NCI-H2196 treated with DMSO at 0.1 percent for 48 hours (cell line): ENCODE measurements around the gene TTC7B.

Source experiments
- DNase-seq: peaks from one replicate; lab custom pipeline; 2025; ENCODE audit not compliant: unreplicated experiment; lab: John Stamatoyannopoulos, UW

The TTC7B gene

DNA sequence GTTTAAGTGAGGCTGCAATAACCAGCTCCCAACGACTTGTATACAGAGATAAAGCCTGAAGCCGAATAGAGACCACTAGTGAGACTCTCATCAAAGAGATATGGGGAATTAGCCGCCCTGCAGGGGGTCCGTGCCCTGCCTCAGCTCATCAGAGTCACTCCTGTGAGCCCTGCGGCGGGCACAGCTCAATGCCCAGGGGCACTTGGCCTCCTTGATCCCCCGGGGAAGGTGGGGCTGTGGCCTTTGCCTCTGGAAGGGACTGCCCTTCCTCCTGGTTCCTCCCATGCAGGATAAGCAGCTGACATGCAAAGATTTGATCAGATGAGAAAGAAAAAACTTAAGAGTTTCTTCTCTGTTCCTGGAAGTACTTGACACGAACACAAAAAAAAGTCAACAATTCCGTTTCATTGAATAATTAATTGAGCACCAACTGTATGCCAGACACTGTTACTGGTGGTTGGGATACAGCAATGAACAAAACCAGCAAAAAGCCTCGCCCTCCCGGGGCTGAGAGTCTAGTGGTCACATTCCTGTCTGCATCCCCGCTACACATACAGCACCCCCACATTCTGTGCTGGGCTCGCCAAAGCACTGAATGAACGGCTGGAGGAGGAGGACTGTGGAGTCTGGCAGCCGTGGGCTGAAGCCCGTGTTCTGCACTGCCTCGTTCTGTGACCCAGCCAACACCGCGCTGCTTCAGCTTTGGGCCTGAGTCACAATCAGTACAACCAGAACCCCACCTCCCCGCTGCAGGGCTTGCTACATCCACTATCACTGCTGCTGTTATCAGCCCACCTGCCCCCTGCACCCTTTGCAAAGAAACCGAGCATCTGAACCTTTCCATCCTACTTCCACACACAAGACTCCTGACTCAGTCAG lies 10.3 kb downstream of the TTC7B start:
- DNase-seq = no peak

DNA sequence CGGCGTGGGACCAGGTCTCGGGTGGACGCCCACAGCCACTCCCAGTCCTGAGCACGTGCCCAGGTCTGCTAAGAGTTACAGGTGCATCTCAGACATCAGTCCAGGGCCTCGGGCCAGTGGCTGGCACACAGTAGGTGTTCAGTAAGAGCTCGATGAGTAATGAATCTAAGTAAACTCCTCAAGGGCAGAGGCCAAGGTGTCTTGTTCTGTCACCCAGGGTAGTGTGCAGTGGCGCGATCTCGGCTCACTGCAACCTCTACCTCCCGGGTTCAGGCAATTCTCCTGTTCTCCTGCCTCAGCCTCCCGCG lies 11.2 kb downstream of the TTC7B start:
- no peak for DNase-seq

DNA sequence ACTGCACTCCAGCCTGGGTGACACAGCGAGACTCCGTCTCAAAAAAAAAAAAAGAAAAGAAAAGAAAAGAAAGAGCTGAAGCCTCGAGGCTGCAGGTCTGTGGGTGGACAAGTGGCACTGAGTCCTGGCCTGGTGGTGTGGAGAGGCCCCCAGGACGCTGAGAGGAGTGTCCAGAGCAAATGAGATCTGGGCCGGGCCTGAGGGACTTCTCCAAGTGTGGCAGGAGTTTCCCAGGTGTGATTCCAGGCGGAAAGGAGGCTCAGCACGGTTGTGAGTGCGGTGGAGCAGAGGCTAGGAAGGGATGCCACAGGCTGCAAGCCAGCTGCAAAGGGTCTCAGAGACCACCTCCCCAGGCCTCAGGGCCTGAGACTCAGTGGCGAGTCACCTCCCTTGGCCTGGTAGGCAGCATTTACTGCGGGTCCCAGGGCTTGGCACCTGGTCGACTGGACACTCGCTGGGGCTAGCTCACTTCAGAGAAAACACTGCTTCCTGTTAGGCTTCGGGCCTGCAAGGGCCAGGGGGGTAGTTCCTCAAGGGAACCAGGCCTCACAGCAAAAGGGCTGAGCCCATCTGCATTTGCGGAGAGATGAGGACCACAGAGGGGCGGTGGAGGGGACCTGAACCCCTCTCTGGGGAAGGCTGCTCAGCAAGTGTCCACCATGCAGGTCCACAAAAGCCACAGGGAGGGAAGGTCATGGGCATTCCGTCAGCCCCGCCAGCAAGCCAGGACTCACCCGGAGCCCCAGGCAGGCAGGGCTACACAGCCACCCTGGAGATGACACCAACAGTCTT lies 11.7 kb downstream of the TTC7B start:
- DNase-seq = no peak

DNA sequence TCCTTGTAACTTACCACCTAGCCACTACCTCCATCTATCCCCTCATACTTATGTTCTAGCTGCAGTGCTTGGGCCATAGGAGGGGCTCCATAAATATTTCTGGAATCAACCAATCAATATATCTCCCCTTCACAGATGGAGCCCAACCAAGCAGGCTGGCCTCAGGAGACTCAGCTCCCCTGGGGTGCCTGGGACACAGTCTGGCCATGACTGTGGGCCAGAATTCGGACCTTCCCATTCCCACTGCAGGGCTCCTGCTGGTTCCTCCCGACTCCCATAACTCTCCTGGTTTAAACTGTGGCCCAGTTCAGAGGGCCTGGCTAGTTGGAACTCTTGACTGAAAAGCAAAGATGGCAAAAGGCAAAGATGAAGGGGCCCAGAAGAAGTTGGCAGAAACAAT lies 13.0 kb downstream of the TTC7B start:
- DNase-seq = no peak

DNA sequence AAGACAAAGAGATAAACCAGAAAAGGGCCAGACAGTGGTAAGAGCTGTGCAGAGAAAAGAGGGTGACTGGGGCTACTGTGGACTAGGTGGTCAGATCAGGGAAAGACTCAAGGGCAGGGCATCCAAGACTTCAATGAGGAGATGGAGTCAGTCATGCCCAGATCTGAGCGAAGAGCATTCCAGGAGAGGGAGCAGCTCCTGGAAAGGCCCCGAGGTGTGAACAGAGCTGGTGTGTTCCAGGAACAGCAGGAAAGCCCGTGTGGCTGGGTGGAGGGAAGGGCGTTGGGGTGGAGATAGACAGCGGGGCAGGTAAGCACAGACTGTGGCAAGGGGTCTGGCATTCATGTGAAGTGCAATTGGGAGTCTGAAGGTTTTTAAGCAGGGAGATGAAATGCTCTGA lies 16.8 kb downstream of the TTC7B start:
- DNase-seq = no peak

DNA sequence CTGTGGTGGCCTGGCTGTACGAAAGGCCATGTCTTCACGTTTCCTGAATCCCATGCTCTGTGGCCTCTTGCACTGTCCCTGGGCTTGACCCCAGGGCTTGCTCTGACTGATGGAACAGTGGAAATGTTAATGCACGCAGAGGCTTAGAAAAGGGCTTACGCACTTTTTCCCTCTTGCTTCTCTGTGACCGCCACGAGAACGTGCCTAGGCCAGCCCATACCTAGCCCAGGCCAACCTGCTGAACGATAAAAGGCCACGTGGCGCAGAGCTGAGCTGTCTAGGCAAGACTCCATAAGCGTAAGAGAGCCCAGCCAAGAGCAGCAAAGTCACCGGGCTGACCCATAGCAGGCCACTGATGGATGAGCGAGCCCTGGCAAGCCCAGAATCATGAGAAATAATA lies 18.3 kb downstream of the TTC7B start:
- DNase-seq = no peak

DNA sequence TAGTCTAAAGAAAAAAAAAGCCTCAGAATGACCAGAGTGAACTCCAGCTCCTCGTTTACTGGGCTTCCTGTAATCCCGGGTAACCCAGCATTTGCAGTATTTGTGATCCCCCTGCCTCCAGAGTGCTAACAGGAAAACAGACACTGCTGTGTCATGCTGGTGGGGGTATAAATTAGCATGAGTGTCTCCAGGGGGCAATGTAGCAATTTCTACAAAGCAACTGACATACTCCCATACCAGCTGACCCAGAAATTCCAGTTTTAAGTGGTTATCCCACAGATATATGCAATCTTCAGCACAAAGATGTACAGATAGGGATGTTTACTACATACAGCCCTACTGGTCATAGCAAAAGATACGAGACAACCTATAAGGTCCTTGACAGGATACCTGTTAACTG lies 18.8 kb downstream of the TTC7B start:
- DNase-seq = no peak

DNA sequence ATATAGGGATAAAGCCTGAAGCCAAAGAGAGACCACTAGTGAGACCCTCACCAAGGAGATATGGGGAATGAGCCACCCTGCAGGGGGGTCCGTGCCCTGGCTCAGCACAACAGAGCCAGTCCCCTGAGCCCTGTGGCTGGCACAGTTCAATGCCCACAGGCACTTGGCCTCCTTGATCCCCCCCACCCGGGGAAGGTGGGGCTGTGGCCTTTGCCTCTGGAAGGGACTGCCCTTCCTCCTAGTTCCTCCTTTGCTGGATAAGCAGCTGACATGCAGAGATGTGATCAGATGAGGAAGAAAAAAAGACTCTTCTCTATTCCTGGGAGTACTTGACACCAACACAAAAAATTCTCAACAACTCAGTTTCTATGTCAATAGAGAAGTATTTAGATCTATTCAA lies 19.9 kb downstream of the TTC7B start:
- DNase-seq = no peak

DNA sequence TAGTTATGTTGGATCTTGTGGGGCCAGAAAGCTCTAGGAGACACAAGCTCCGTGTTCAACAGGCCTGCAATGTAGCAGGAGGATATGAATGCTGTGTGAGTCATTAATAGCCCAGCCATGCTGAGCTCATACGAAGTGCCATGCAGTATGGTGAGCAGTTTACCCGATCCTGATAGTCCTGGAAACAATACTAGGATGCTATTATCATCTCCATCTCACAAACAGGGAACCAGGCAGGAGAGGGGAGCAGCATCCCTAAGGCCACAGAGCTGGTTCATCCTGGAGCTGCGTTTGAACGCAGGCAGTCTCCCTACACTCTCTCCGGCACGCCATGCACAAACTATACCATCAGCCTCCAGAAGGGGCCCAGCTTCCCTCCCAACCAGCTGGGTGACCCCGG lies 20.5 kb downstream of the TTC7B start:
- no peak for DNase-seq

DNA sequence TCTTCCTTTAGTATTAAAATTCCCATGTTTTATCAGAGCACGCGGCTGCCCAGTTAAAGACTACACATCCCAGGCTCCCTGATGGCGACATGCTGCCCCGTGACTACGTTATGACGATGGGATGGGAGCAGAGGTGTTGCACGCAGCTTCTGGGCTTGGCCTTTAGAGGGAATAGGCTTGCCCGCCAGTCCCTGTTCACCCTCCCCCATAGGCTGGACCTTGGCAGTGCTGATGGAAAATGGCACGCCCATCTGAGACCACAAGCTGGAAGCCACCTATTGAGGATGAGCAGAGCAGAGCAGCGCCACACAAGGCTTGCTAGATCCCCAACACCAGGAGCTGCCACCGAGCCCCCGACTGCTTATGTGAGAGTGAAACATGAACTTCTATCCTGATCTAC lies 24.7 kb downstream of the TTC7B start:
- no peak for DNase-seq

DNA sequence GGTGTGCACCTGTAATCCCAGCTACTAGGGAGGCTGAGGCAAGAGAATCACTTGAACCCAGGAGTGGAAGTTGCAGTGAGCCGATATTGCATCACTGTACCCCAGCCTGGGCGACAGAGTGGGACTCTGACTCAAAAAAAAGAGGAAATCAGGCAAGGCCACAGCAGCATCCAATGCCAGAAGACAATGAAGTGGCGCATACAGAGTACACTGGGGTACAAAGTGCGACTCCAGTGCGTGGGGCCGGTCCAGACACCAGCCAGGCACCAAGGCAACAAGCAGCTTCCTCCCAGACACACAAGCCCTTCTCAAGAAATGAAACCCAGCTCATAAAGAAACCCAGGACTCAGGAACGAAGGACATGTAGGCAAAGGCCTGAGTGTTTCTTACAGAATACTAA lies 28.2 kb downstream of the TTC7B start:
- no peak for DNase-seq

DNA sequence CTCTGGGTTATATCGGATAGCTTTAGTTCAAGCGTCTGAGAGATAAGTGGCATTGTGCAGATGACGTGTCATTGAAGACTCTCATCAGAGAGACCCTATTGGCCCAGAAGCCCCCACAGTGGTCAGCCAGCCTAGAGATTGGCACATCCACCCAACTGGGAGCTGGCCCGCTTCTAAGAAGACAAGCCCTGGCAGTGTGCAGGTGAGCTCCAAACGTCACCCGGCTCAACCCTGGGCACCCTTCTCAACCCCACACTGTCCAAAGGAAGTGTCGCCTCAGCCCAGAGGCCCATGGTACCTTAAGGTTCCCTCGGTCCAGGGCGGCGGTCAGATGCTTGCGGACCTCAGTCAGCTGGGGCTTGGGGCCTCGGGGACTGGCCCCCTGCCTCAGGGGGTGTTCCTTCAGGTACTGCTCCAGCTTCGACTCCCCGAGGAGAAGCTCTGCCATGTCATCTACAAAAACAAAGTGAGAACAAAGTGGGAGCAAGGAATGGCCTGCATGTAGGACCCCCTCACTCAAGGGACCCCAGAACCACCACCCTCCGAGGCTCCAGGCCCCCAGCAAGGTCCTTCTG lies 30.3 kb downstream of the TTC7B start:
- no peak for DNase-seq

DNA sequence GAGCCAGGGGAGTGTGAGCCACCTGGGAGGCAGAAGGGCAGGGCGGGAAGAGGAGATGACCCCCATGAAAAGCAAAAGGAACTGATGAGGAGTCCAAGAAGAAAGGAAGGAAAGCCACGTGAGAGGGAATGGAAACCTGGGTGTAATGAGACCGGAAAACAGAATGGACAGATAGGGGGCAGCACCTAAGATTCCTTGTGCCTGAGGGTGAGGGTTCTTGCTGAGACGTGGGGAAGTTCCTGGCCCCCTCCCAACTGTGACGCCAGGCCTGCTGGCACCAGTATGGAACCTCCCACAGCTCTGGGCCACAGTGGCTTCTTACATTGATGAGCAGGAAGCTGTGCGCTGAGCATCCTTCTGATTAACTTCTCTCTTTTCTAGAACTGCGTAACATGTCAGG lies 30.8 kb downstream of the TTC7B start:
- no peak for DNase-seq

DNA sequence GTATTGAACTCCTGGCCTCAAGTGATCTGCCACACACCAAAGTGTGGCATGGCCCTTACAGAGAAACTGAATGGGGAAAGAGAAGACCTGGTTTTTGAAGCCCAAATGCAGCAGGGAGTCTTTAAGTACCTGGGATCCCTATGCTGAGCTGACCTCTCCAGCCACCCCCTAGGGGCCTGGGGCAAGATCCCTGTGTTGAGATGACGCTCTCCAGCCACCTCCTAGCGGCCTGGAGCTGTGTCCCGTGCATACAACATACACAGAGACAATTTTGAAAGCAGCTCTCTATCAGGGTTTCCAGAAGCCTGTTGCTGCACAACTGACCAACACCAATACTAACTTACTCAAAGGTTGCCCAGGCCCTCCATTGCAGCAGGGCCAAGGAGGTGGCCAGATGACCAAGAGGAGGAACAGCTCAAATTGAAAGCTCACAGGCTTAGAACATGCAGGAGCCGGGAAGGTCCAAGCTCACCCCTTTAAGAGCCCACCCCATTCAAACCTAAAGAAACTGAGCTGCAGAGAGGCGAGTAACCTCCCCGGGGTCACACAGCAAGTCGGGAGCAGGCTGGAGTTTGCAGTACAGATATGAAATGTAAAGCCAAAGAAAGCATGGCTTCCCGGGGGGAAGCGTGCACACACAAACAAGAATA lies 31.5 kb downstream of the TTC7B start:
- DNase-seq = no peak

DNA sequence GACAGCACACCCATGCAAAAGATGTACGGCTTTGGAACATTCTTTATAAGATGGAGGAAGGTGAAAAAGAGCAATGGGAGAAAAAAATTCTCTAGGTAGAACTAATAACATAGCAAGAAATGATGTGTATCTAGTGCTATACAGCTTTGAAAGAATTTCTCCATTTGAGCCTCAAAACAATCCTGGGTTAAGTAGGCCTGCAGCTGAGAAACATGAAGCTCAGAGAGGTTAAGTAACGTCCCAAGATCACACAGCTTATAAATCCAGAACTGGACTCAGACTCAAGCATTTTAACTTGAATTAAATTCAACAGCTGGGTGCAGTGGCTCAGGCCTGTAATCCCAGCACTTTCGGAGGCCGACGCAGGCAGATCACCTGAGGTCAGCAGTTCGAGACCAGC lies 32.9 kb downstream of the TTC7B start:
- no peak for DNase-seq

DNA sequence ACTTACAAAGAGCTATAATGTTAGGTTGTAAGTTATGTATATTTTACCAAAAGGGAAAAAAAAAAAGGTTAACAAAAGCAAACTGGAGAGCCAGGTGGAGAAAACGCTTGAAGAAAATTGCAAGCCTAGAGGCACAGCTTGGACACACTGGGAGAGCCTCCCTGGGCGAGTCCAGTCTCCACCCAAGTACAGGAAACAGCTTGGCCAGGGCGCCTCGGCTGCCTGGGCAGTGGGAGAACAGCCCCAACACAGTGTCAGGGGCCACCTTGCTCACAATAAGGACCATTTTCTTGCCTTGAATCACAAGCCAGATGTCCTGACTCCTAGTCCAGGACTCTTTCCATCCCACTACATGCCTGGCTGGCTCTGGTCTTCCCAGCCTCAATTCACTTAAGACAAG lies 33.3 kb downstream of the TTC7B start:
- DNase-seq = no peak

DNA sequence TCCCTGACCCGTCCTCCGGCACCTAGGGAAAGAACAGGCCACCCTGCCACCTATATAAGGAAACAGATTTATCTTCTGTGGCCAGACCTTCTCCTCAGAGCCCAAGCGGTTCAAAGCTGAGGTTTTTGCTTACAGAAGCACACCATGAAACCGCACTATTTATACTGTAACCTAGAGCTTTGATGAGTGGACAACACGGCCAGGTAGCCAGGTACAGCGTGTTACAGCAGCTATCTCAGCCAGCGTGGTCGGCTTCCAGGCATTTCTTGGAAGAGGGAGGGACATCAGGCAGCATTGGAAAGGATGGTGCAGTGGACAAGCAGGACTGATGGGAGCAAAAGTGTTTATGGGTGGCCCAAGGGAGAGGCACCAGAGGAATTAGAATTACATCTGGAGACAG lies 34.4 kb downstream of the TTC7B start:
- no peak for DNase-seq

DNA sequence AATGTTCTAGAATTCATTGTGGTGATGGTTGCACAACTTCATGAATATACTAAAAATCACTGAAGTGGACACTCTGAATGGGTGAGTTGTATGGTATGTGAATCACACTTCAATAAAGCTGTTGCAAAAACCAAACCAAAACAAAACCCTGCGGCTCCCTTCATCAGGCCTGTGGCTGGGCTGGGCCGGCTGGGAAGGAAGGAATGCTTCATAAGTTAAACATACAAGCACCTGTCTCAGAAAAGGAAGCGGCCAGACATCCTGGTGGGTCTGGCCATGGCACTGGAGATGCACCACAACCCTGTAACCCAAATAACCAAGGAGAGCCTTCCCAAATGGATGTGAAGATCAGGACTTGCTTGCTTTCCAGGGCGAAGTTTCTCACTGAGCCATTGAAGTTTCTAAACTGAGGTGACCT lies 34.9 kb downstream of the TTC7B start:
- no peak for DNase-seq

DNA sequence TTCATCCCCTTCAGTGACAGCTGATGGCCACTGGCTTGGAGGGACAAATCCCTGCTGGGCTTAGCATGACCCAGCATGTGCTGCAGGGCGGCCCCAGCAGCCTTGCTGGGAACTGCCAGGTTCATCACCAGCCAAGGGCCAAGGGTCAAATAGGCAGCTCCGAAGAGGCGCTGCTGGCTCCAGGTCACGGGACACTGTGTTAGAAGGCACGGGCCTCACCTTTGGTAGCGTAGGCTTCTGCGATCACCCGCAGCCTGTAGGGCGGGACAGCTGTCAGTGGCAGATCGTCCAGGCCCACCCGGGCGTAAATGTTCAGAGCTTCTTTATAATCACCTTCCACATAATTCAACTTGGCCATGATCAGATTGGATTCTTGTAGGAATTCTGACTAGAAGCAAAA lies 35.7 kb downstream of the TTC7B start:
- no peak for DNase-seq

DNA sequence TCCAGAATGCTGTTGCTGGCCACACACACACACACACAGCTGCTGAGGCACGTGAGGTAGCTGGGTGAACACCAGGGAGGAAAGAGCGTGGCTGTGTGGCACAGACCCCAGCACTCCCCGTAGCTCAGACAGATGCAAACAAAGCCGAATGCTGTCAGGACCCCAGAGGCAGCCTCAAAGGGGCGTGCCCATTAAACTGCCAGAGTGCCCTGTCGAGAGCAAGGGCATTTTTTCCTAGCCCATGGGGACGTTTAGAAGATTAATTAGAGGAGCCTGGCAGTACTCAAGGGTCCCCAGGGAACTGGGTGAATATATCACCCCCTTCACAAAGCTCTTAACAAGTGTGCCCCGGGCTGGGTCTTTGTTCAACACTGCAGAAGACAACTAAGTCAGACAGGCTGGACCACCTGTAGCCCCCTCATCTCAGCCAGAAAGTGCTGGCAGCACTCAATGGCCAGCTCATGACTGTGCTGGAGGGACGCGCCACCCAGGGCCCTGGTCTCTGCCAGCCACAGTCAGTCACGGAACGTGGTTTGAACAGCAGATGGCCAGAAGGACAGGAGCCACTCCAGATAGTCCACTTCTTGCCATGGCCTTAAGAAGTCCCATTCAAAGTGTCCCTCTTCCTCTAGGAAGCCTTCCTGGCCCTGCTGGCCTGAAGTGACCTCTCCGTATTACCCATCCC lies 37.5 kb downstream of the TTC7B start:
- DNase-seq = no peak

DNA sequence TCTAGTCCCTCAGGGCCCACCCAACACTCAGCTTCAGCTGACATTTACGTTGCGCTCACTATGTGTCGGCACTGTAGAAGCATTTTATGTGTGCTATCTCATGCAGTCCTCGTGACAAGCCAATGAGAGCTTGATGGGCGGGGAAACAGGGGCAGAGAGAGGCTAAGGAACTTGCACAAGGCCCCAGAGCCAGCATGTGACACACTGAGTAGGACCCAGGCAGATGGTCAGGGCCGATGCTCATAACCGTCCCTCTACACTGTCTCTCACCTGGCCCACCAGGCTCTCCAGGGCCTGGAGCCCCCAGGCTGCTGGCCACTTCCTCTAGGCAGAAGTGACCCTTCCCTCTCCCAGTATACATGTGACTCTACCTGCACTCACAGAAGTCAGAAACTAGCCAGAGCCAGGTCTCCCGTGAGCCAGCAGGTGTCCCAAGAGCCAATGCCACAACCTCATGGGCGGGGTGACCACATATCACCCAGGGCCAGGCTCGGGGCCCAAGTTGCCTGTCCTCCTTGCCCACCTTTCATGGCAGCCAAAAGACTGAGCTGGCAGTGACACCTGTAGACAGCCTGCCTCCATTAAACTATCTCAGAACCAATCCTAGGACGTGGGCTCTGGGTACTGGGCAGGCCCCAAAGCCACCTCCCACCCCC lies 38.3 kb downstream of the TTC7B start:
- DNase-seq = no peak
